Endothelial cell of umbilical vein (primary cell): Measurements from ENCODE around the gene SRSF11. TPM values are rescaled to one million over a fixed set of nuclear protein-coding genes. Genes with fewer than 3 reads are reported as not detected.

ENCODE experiments used
- BruUV-seq: library from RNA; stranded (reverse); fragments of 400-500 nt; replicated peaks from 2 replicates; lab custom pipeline; 2021; lab: Mats Ljungman, UMichigan
- CTCF ChIA-PET: fragments of 300-600, 350-600 bp; sonication (Branson Sonifier 250); formaldehyde crosslinking; loops from one replicate; lab custom pipeline; 2021; ENCODE audit warnings: antibody characterized with exemption, inconsistent platforms; lab: Charles Lee
- POLR2A ChIA-PET: fragments of 300-600, 350-600 bp; sonication (Branson Sonifier 250); formaldehyde crosslinking; loops from one replicate; lab custom pipeline; 2021; ENCODE audit warnings: antibody characterized with exemption, inconsistent platforms; lab: Charles Lee
- DNase-seq: peaks from one replicate; pipeline ENCODE4 v3.0.0-alpha.2; 2011; ENCODE audit warnings: low read depth, low spot score
- FAIRE-seq: peaks from 2 replicates; lab custom pipeline; 2011; peaks lifted over from hg19 to GRCh38; lab: Jason Lieb, UNC
- H2AFZ ChIP-seq: 2 replicates; pipeline ENCODE4 v1.6.0; 2012; ENCODE audit warnings: low read depth, low read length, control low read depth, inconsistent platforms
- H3K27ac ChIP-seq: 2 replicates; pipeline ENCODE4 v1.5.1; 2011; ENCODE audit warnings: low read depth, mild to moderate bottlenecking, control low read depth, low read length, moderate library complexity; ENCODE audit not compliant: insufficient read depth
- H3K27me3 ChIP-seq, 2 experiments: 2 replicates each; pipeline versions ENCODE4 v1.6.0 to v1.6.1; 2011; ENCODE audit warnings: low read length in 2 of 2, mixed read lengths in 1 of 2; ENCODE audit not compliant: control insufficient read depth in 2 of 2, insufficient read depth in 2 of 2
- H3K36me3 ChIP-seq, 2 experiments: 2 replicates in 1 of 2; 3 replicates in 1 of 2; pipeline ENCODE4 v1.5.1; 2011; ENCODE audit warnings: low read length in 2 of 2, mild to moderate bottlenecking in 1 of 2, moderate library complexity in 1 of 2; ENCODE audit not compliant: control insufficient read depth in 2 of 2, insufficient read depth in 2 of 2; ENCODE audit errors: extremely low read depth in 1 of 2
- H3K4me1 ChIP-seq: 3 replicates; pipeline ENCODE4 v1.5.1; 2011; ENCODE audit warnings: mild to moderate bottlenecking, low read length; ENCODE audit not compliant: control insufficient read depth, insufficient read depth; ENCODE audit errors: extremely low read depth
- H3K4me2 ChIP-seq: 2 replicates; pipeline ENCODE4 v1.6.1; 2011; ENCODE audit warnings: low read length, control low read depth, mixed read lengths; ENCODE audit not compliant: insufficient read depth
- H3K4me3 ChIP-seq, 3 experiments: fragments of 200-600 bp in 1 of 3; sonication (generic), shearing (Covaris generic) in 1 of 3; replicated peaks in 1 of 3; 2 replicates each; pipeline ENCODE4 v1.5.1; 2011 to 2016; ENCODE audit warnings: control low read depth in 3 of 3, low read length in 3 of 3, mild to moderate bottlenecking in 2 of 3, inconsistent platforms in 1 of 3, low read depth in 1 of 3, moderate library complexity in 1 of 3; ENCODE audit not compliant: insufficient read depth in 1 of 3
- H3K79me2 ChIP-seq: 2 replicates; pipeline ENCODE4 v1.6.0; 2012; ENCODE audit warnings: low read length, inconsistent platforms; ENCODE audit not compliant: control insufficient read depth, insufficient read depth
- H3K9ac ChIP-seq: replicated peaks from 2 replicates; pipeline ENCODE3; 2011; ENCODE audit warnings: low read length, control low read depth; ENCODE audit not compliant: insufficient read depth; ENCODE audit errors: extremely low read depth
- H3K9me1 ChIP-seq: replicated peaks from 3 replicates; pipeline ENCODE4 v1.6.0; 2011; ENCODE audit warnings: mild to moderate bottlenecking, low read length; ENCODE audit not compliant: control insufficient read depth, insufficient read depth; ENCODE audit errors: extremely low read depth
- H3K9me3 ChIP-seq: replicated peaks from 2 replicates; pipeline ENCODE4 v1.5.1; 2012; ENCODE audit warnings: low read length, inconsistent platforms; ENCODE audit not compliant: control insufficient read depth, insufficient read depth
- H4K20me1 ChIP-seq: replicated peaks from 2 replicates; pipeline ENCODE3; 2011; ENCODE audit warnings: mild to moderate bottlenecking, low read length; ENCODE audit not compliant: control insufficient read depth, insufficient read depth; ENCODE audit errors: extremely low read depth
- CTCF ChIP-seq, 2 donors: IDR thresholded peaks; 1 replicate in 1 of 2; 2 replicates in 1 of 2; pipeline ENCODE4 v1.5.1; 2011; ENCODE audit warnings: low read length in 2 of 2, mild to moderate bottlenecking in 2 of 2, moderate library complexity in 2 of 2, control low read depth in 1 of 2, inconsistent platforms in 1 of 2, low read depth in 1 of 2; ENCODE audit not compliant: insufficient read depth in 1 of 2; ENCODE audit errors: extremely low read depth in 1 of 2
- EZH2 ChIP-seq: IDR thresholded peaks from 2 replicates; pipeline ENCODE4 v1.6.1; 2012; ENCODE audit warnings: borderline replicate concordance, low read depth, mild to moderate bottlenecking, moderate library complexity, low read length, inconsistent platforms; ENCODE audit not compliant: severe bottlenecking
- FOS ChIP-seq: IDR thresholded peaks from 2 replicates; pipeline ENCODE4 v1.6.1; 2011; ENCODE audit warnings: mild to moderate bottlenecking, low read length, moderate library complexity, borderline replicate concordance; ENCODE audit not compliant: insufficient read depth
- GATA2 ChIP-seq: IDR thresholded peaks from 2 replicates; pipeline ENCODE4 v1.7.0; 2011; ENCODE audit warnings: low read depth, mild to moderate bottlenecking, moderate library complexity, mixed read lengths, low read length; ENCODE audit not compliant: insufficient read length, insufficient read depth
- JUN ChIP-seq: IDR thresholded peaks from 2 replicates; pipeline ENCODE4 v1.6.1; 2011; ENCODE audit warnings: borderline replicate concordance, low read depth; ENCODE audit not compliant: insufficient read length, insufficient read depth
- MAX ChIP-seq: IDR thresholded peaks from 2 replicates; pipeline ENCODE4 v1.6.1; 2011; ENCODE audit not compliant: insufficient read depth, insufficient read length
- MYC ChIP-seq: IDR thresholded peaks from one replicate; pipeline ENCODE4 v1.6.1; 2011; ENCODE audit warnings: mild to moderate bottlenecking, low read depth, low read length
- POLR2A ChIP-seq: IDR thresholded peaks from 2 replicates; pipeline ENCODE4 v1.6.1; 2012; ENCODE audit warnings: low read depth, mild to moderate bottlenecking, control low read depth, low read length
- POLR2AphosphoS5 ChIP-seq: IDR thresholded peaks from 2 replicates; pipeline ENCODE4 v1.6.1; 2012; ENCODE audit warnings: low read depth, mild to moderate bottlenecking, control low read depth, low read length, moderate library complexity; ENCODE audit not compliant: insufficient read depth
- dilution Hi-C: fragments of 300-500 bp; cut with MboI; formaldehyde crosslinking; loops from one replicate; pipeline ENCODE4 v1.15.0; 2019; ENCODE audit warnings: low sequenced_read_pairs; ENCODE audit not compliant: extremely low pct_ligation_motif_present
- intact Hi-C: fragments of 100-400 bp; cut with micrococcal nuclease; formaldehyde crosslinking; loops from one replicate; pipeline ENCODE4 v1.10.0; 2022
- polyA plus RNA-seq, 4 experiments: library from polyadenylated mRNA; depleted of rRNA in 3 of 4; stranded (reverse) in 3 of 4; unstranded in 1 of 4; fragments of >200 nt; gene quantifications; 2 replicates each; pipeline versions ENCODE4 v1.2.1 to v1.2.3, GENCODE V29; 2011 to 2012; ENCODE audit warnings: missing spikeins in 1 of 4
- total RNA-seq: library from RNA; stranded (reverse); gene quantifications from 2 replicates; pipeline ENCODE4 v1.2.3, GENCODE V29; 2021

SRSF11 gene
- total and polyA plus RNA-seq, 2 donors (not counting 3 experiments of a cell fraction or from before 2014, with no cell fraction given): 177 to 241 TPM

- no peak overlapping the region for H3K9ac ChIP-seq
- POLR2A ChIA-PET: no interaction called here
- CTCF ChIA-PET: interaction anchor here (1.3 kb wide), 1 partner anchor 13 kb away, joined by 4 read pairs; no protein-coding TSS in a partner anchor
- no peaks in the 10 kb centered on the region for H3K27me3 ChIP-seq
- peaks cover 4% of the 10 kb centered on the region for H3K79me2 ChIP-seq
- dilution Hi-C loops (no loop called here), intact Hi-C loops (loop anchor here (5.0 kb wide), 1 partner anchor 819 kb away; no protein-coding TSS in a partner anchor)
- no peaks in the 10 kb centered on the region for H3K4me1 ChIP-seq
- H3K9me1 ChIP-seq: no peaks in the 10 kb centered on the region
- no peaks in the 10 kb centered on the region for H3K9me3 ChIP-seq
- DNase-seq (no peak), FAIRE-seq (no peak)
- no peak for TF ChIP-seq MAX
- TF ChIP-seq EZH2: no peak
- TF ChIP-seq CTCF (IDR thresholded peaks at IDR 0.05; ENCODE audit: extremely low read depth in 1 of 2, insufficient read depth in 1 of 2, low read depth in 1 of 2, low read length in 2 of 2): no peak
- no peak for TF ChIP-seq POLR2AphosphoS5
- TF ChIP-seq MYC: no peak
- no peak for TF ChIP-seq POLR2A
- TF ChIP-seq GATA2: no peak
- no peak for TF ChIP-seq JUN
- TF ChIP-seq FOS: no peak
- no peak overlapping the region for H2AFZ ChIP-seq
- H4K20me1 ChIP-seq: no peaks in the 10 kb centered on the region
- H3K4me3 ChIP-seq: no peak overlapping the region
- no peak overlapping the region for H3K4me2 ChIP-seq
- H3K27ac ChIP-seq: no peak overlapping the region
- peaks cover 22 to 69% of the 10 kb centered on the region in 2 experiments for H3K36me3 ChIP-seq
- BruUV-seq: no TSS peak
Measured at GRCh38 chr1:70248729-70249128, 27.5 kb downstream of the SRSF11 start.
